ES-I3 (cell line): ENCODE measurements around the gene KRT74.

Experiments used
- H3K36me3 ChIP-seq: 2 replicates; pipeline ENCODE4 v1.6.1; 2013; ENCODE audit warnings: mild to moderate bottlenecking, low read length, control low read depth, moderate library complexity; ENCODE audit not compliant: insufficient read depth
- H3K4me1 ChIP-seq: 2 replicates; pipeline ENCODE4 v1.6.1; 2013; ENCODE audit warnings: mild to moderate bottlenecking, control low read depth, low read length; ENCODE audit not compliant: insufficient read depth
- H3K9ac ChIP-seq: 2 replicates; pipeline ENCODE4 v1.6.1; 2013; ENCODE audit warnings: low read depth, mild to moderate bottlenecking, low read length, moderate library complexity
- H3K9me3 ChIP-seq: 2 replicates; pipeline ENCODE4 v1.6.1; 2013; ENCODE audit warnings: mild to moderate bottlenecking, low read length, moderate library complexity; ENCODE audit not compliant: control insufficient read depth, insufficient read depth

Gene KRT74

GRCh38 chr12:52530905-52531304 lies 42.7 kb downstream of the KRT74 start:
- no peaks in the 10 kb centered on the region for H3K9me3 ChIP-seq
- no peaks in the 10 kb centered on the region for H3K4me1 ChIP-seq
- no peaks in the 10 kb centered on the region for H3K36me3 ChIP-seq
- H3K9ac ChIP-seq = no peak overlapping the region

DNA sequence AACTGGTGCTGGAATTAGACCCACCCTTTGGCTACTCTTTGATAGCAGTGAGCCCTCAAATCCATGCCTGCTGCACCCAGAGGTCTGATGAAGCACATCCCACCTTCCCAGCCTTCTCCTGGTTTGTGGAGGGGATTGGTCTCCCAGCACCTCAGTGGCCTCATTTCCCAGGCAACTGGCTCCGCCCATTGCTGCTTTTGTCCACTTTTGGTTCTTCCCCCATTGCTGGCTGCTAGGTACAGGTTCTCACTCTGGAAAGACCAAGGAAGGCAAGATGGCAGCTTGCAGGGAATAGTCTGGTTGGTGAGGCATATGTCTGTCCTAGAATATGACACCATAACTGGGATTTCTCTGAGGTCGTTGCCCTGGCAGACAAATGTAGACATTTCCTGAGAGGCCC lies 43.3 kb downstream of the KRT74 start:
- Histone ChIP-seq H3K36me3 (no peaks in the 10 kb centered on the region), H3K9me3 (no peaks in the 10 kb centered on the region), H3K4me1 (no peaks in the 10 kb centered on the region), H3K9ac (no peak overlapping the region)

DNA sequence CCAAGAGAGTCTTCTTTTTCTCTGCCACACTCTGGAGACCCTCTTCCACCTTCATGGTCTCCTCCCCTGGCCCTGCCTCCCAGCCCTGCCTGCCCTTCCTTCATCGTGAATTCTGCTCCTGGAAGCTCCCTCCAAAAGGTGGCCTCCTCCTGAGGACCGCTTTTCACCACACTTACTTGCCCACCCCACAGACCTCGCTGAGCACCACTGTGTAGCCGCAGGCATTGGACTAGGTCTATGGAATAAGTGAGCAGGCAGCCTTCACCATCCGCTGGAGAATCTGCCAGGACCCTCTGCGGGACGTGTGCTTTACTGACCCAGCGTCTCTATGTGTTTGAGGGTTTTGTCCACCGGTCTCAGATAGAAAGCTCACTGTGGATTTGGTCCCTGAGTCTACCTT lies 43.8 kb downstream of the KRT74 start:
- no peaks in the 10 kb centered on the region for H3K4me1 ChIP-seq
- H3K9me3 ChIP-seq = no peaks in the 10 kb centered on the region
- no peak overlapping the region for H3K9ac ChIP-seq
- H3K36me3 ChIP-seq = no peaks in the 10 kb centered on the region

DNA sequence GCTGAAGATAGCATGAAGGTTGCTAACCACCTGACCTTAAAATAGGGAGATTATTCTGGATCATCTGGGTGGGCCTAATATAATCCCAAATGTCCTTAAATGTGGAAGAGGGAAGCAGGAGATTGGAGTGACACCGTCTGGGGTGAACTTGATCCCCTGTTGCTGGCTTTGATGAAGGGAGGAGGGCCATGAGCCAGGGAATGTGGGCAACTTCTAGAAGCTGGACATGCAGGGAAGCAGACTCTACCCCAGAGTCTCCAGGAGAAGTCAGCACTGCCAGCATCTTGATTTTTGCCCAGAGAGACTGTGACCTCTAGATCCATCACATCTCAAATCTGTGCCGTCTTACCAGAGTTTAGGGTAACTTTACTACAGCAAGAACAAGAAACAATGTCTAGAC lies 44.2 kb downstream of the KRT74 start:
- H3K36me3 ChIP-seq = no peaks in the 10 kb centered on the region
- no peak overlapping the region for H3K9ac ChIP-seq
- no peaks in the 10 kb centered on the region for H3K4me1 ChIP-seq
- H3K9me3 ChIP-seq = no peaks in the 10 kb centered on the region

DNA sequence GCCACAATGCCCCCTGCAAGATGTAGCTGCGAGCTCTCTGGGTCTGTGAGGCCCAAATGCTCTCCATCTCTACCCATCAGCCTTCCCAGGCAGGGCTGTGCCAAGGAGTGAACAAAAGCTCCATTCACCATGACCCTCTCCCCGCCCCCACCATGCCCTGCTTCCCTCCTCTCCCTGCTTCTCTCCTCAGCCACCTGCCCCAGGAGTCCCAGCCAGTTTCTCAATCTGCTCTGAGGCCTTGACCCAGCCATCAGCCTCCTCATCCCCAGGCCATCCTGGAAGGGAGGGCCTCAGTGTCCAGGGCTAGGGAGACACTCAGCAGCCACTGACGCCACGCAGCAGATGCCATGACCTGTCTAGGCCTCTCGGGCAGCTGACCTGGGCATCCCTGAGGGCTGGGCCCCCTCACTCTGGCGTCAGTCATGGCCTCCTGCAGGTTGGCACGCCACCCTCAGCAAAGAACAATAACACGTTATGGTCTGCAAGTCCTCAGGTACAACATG lies 45.0 kb downstream of the KRT74 start:
- Histone ChIP-seq H3K9me3 (no peaks in the 10 kb centered on the region), H3K9ac (no peak overlapping the region), H3K4me1 (no peaks in the 10 kb centered on the region; the same call in 1 of the 2 replicates), H3K36me3 (no peaks in the 10 kb centered on the region)

- H3K36me3 ChIP-seq = no peaks in the 10 kb centered on the region
- H3K9me3 ChIP-seq = no peaks in the 10 kb centered on the region
- H3K9ac ChIP-seq = no peak overlapping the region
- no peaks in the 10 kb centered on the region; the same call in 1 of the 2 replicates for H3K4me1 ChIP-seq
Observed at GRCh38 chr12:52527121-52527800, 46.4 kb downstream of the KRT74 start.

GRCh38 chr12:52526511-52526951 lies 47.1 kb downstream of the KRT74 start:
- H3K36me3 ChIP-seq = no peaks in the 10 kb centered on the region
- H3K9me3 ChIP-seq = no peaks in the 10 kb centered on the region
- H3K4me1 ChIP-seq = peaks cover 4% of the 10 kb centered on the region; the same call in 1 of the 2 replicates
- no peak overlapping the region for H3K9ac ChIP-seq

GRCh38 chr12:52525661-52526499 lies 47.8 kb downstream of the KRT74 start:
- Histone ChIP-seq H3K4me1 (peaks cover 8% of the 10 kb centered on the region; the same call in 1 of the 2 replicates), H3K9me3 (no peaks in the 10 kb centered on the region), H3K9ac (no peak overlapping the region), H3K36me3 (no peaks in the 10 kb centered on the region)

DNA sequence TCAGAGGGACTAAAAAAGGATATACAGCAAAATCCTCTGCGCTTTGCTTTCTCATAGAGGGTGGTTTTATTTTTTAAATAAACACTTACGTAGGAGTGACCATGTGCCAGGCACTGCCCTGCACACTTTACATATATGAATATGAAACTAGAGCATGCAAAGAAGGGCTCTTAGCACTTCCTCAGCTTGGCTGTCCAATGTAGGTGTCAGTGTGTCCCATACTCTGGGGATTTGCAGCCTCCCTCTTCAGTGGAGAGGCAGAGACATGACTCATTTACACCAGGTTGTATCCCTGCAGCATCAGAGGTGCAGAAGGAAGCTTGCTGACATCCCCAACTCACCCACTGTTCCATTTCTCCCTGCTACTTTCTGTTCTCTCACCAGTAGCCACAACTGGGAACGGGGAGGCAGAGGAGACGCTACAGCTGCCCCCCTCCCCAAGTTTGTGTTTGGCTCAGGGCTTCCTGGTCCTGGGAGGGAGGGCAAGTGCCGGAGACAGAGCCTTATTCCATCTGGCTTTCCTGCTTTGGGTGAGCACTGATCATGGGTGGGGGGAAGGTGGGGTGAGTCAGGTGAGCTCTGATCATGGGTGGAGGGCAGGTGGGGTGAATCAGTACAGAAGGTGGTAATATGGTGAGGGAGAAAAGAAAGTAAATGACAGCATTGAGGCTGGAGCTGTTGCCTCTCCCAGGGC lies 48.6 kb downstream of the KRT74 start:
- Histone ChIP-seq H3K9me3 (no peaks in the 10 kb centered on the region), H3K4me1 (peaks cover 8% of the 10 kb centered on the region; the same call in 1 of the 2 replicates), H3K9ac (no peak overlapping the region), H3K36me3 (no peaks in the 10 kb centered on the region)

- Histone ChIP-seq H3K4me1 (peaks cover 8% of the 10 kb centered on the region; the same call in 1 of the 2 replicates), H3K9ac (no peak overlapping the region), H3K36me3 (no peaks in the 10 kb centered on the region), H3K9me3 (no peaks in the 10 kb centered on the region)
Observed at GRCh38 chr12:52524241-52524897, 49.3 kb downstream of the KRT74 start.

- H3K9me3 ChIP-seq = no peaks in the 10 kb centered on the region
- H3K4me1 ChIP-seq = peaks cover 8% of the 10 kb centered on the region; the same call in 1 of the 2 replicates
- H3K36me3 ChIP-seq = no peaks in the 10 kb centered on the region
- no peak overlapping the region for H3K9ac ChIP-seq
Observed at GRCh38 chr12:52523824-52524223, 49.8 kb downstream of the KRT74 start.

DNA sequence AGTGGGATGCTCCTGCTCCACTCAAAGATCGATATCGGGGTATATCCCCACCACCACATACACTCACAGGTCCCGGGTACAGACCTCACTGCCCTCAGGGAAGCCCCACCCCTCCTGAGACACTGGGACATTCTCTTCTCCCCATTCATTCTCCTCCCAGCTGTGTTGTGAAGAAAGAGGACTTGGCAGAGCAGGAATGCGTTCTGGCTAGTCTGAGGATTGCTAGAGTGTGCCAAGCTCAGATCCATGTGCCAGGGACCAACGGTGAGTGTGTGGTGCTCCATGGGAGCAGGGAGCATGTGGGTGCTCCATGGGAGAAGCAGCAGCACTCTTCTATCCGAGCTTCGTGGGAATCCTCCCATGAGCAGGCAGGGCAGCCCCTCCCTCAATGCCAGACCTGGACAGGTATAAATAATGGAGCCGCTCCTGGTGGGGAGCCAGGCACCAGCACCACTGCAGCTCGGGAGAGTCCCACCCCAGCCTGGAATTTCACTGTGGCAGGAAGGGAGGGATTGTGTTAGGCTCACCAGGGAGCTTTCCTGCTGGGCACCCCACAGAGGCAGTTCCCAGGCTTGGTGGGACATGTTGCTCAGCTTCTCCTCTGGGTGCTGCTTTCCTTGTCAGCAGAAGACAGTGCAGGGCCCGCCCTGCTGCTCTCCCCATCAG lies 51.2 kb downstream of the KRT74 start:
- Histone ChIP-seq H3K4me1 (peaks cover 8% of the 10 kb centered on the region; the same call in 1 of the 2 replicates), H3K36me3 (no peaks in the 10 kb centered on the region), H3K9me3 (no peaks in the 10 kb centered on the region), H3K9ac (no peak overlapping the region)

- peaks cover 8% of the 10 kb centered on the region; the same call in 1 of the 2 replicates for H3K4me1 ChIP-seq
- H3K36me3 ChIP-seq = no peaks in the 10 kb centered on the region
- H3K9ac ChIP-seq = no peak overlapping the region
- H3K9me3 ChIP-seq = no peaks in the 10 kb centered on the region
Observed at GRCh38 chr12:52521568-52522266, 51.9 kb downstream of the KRT74 start.
